Measurements from ENCODE around the gene MPZL1. TPM values are rescaled to one million over a fixed set of nuclear protein-coding genes. Genes with fewer than 3 reads are reported as not detected.

MPZL1 gene
- total and polyA plus RNA-seq, 2 donors (not counting 3 experiments of a cell fraction or from before 2014, with no cell fraction given) = 41.7 to 99.1 TPM

DNA sequence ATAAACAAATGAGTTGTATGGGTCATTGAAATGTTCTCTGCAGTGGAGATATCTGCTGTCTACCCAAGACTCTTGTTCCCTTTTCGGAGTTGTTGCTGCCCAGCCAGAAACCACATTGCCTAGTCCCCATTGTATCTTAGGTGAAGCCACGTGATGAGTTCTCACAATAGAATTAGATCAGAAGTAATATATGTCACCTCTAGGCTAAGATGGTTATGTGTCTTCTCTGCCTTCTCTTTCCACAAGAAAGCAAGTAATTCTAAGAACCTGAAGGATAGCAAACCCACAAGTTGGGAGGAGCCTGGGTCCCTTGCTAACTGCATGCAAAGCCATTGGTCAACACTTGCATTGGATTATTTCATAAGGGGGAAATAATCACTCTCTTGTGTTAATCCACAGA is 115.5 kb downstream of the MPZL1 start:
- H3K9me3 ChIP-seq (replicated peaks; ENCODE audit: control insufficient read depth, insufficient read depth, low read length) = no peaks in the 10 kb centered on the region
- H3K4me1 ChIP-seq (ENCODE audit: control insufficient read depth, extremely low read depth, insufficient read depth, low read length) = no peaks in the 10 kb centered on the region
- no peak overlapping the region for H2AFZ ChIP-seq (ENCODE audit: low read depth, low read length)
- intact Hi-C loops (cut with micrococcal nuclease) = loop anchor here (5.0 kb wide), 1 partner anchor 50 kb away; no protein-coding TSS in a partner anchor
- H4K20me1 ChIP-seq (replicated peaks; ENCODE audit: control insufficient read depth, extremely low read depth, insufficient read depth, low read length) = no peaks in the 10 kb centered on the region
- no peaks in the 10 kb centered on the region for H3K9me1 ChIP-seq (replicated peaks; ENCODE audit: control insufficient read depth, extremely low read depth, insufficient read depth, low read length)
- ChIA-PET POLR2A (no interaction called here), CTCF (interaction anchor here (0.6 kb wide), 1 partner anchor 352 kb away, joined by 3 read pairs; no protein-coding TSS in a partner anchor)
- no peaks in the 10 kb centered on the region for H3K36me3 ChIP-seq (ENCODE audit: control insufficient read depth in 2 of 2, extremely low read depth in 1 of 2, insufficient read depth in 2 of 2, low read length in 2 of 2)
- dilution Hi-C loops (cut with MboI; ENCODE audit: extremely low pct_ligation_motif_present, low sequenced_read_pairs) = no loop called here
- FAIRE-seq = no peak
- no peak for DNase-seq (ENCODE audit: low read depth, low spot score)
- TF ChIP-seq MYC (IDR thresholded peaks at IDR 0.05; ENCODE audit: low read depth, low read length) (no peak), GATA2 (IDR thresholded peaks at IDR 0.05; ENCODE audit: insufficient read depth, insufficient read length, low read depth, low read length) (no peak), MAX (IDR thresholded peaks at IDR 0.05; ENCODE audit: insufficient read depth, insufficient read length) (no peak), JUN (IDR thresholded peaks at IDR 0.05; ENCODE audit: borderline replicate concordance, insufficient read depth, insufficient read length, low read depth) (no peak), CTCF (IDR thresholded peaks at IDR 0.05; ENCODE audit: extremely low read depth in 1 of 2, insufficient read depth in 1 of 2, low read depth in 1 of 2, low read length in 2 of 2) (no peak), FOS (IDR thresholded peaks at IDR 0.05; ENCODE audit: borderline replicate concordance, insufficient read depth, low read length) (no peak), POLR2AphosphoS5 (IDR thresholded peaks at IDR 0.05; ENCODE audit: insufficient read depth, low read depth, low read length) (no peak), POLR2A (IDR thresholded peaks at IDR 0.05; ENCODE audit: low read depth, low read length) (no peak), EZH2 (IDR thresholded peaks at IDR 0.05; ENCODE audit: borderline replicate concordance, low read depth, low read length, severe bottlenecking) (no peak)
- H3K4me2 ChIP-seq (ENCODE audit: insufficient read depth, low read length) = no peak overlapping the region
- H3K27me3 ChIP-seq (ENCODE audit: control insufficient read depth in 2 of 2, insufficient read depth in 2 of 2, low read length in 2 of 2) = peaks cover 3% of the 10 kb centered on the region in 2 experiments
- no TSS peak for BruUV-seq (replicated peaks)
- H3K79me2 ChIP-seq (ENCODE audit: control insufficient read depth, insufficient read depth, low read length) = no peaks in the 10 kb centered on the region
- no peak overlapping the region for H3K9ac ChIP-seq (replicated peaks; ENCODE audit: extremely low read depth, insufficient read depth, low read length)
- no peak overlapping the region for H3K4me3 ChIP-seq (replicated peaks in 1 of 3; ENCODE audit: insufficient read depth in 1 of 3, low read depth in 1 of 3, low read length in 3 of 3)
- H3K27ac ChIP-seq (ENCODE audit: insufficient read depth, low read depth, low read length) = no peak overlapping the region
